GM19351 (cell line): Measurements from ENCODE around the gene DENND1A.
"Not testable (repeated sequence)": the region's sequence is repeated elsewhere in the genome, so short reads cannot be mapped to it uniquely, and the experiment has no call there.

Source experiments
- ATAC-seq: cut with Tn5 transposase; IDR thresholded peaks from one replicate; pipeline ENCODE4 v1.9.1; 2021; ENCODE audit warnings: mild to moderate bottlenecking, moderate library complexity; ENCODE audit not compliant: unreplicated experiment

Gene DENND1A

GRCh38 chr9:123447934-123448646 lies 481.8 kb downstream of the DENND1A start:
- no peak for ATAC-seq

- ATAC-seq: no peak
These were observed 483.8 kb downstream of the DENND1A start for GRCh38 chr9:123445981-123446610.

GRCh38 chr9:123445116-123445515 lies 484.8 kb downstream of the DENND1A start:
- no peak for ATAC-seq

- no peak for ATAC-seq
These were observed 488.2 kb downstream of the DENND1A start for GRCh38 chr9:123441769-123442168.

- no peak for ATAC-seq
These were observed 489.7 kb downstream of the DENND1A start for GRCh38 chr9:123440256-123440655.

- ATAC-seq: no peak
These were observed 491.1 kb downstream of the DENND1A start for GRCh38 chr9:123438821-123439220.

GRCh38 chr9:123438321-123438720 lies 491.6 kb downstream of the DENND1A start:
- no peak for ATAC-seq

GRCh38 chr9:123437201-123437600 lies 492.7 kb downstream of the DENND1A start:
- no peak for ATAC-seq

- no peak for ATAC-seq
These were observed 494.5 kb downstream of the DENND1A start for GRCh38 chr9:123435471-123435870.

GRCh38 chr9:123434619-123435240 lies 495.2 kb downstream of the DENND1A start:
- ATAC-seq: no peak

GRCh38 chr9:123432331-123433236 lies 497.3 kb downstream of the DENND1A start:
- no peak for ATAC-seq

- no peak for ATAC-seq
These were observed 498.3 kb downstream of the DENND1A start for GRCh38 chr9:123431581-123431980.

GRCh38 chr9:123428450-123428849 lies 501.5 kb downstream of the DENND1A start:
- not testable (repeated sequence) for ATAC-seq

- peak; percentile 88 for ATAC-seq
These were observed 503.5 kb downstream of the DENND1A start for GRCh38 chr9:123426406-123426805.

GRCh38 chr9:123425836-123426365 lies 504.0 kb downstream of the DENND1A start:
- no peak for ATAC-seq

- ATAC-seq: no peak
These were observed 504.6 kb downstream of the DENND1A start for GRCh38 chr9:123425261-123425821.

- ATAC-seq: no peak
These were observed 505.2 kb downstream of the DENND1A start for GRCh38 chr9:123424552-123425225.

- no peak for ATAC-seq
These were observed 505.8 kb downstream of the DENND1A start for GRCh38 chr9:123424131-123424530.

GRCh38 chr9:123423311-123423640 lies 506.6 kb downstream of the DENND1A start:
- ATAC-seq: no peak
